ENCODE data around the gene DNM2.
A peak's percentile ranks its signal among the peaks of the same experiment; 100 is the strongest.
"Not testable (repeated sequence)": the region's sequence is repeated elsewhere in the genome, so short reads cannot be mapped to it uniquely, and the experiment has no call there.

Gene DNM2

DNA sequence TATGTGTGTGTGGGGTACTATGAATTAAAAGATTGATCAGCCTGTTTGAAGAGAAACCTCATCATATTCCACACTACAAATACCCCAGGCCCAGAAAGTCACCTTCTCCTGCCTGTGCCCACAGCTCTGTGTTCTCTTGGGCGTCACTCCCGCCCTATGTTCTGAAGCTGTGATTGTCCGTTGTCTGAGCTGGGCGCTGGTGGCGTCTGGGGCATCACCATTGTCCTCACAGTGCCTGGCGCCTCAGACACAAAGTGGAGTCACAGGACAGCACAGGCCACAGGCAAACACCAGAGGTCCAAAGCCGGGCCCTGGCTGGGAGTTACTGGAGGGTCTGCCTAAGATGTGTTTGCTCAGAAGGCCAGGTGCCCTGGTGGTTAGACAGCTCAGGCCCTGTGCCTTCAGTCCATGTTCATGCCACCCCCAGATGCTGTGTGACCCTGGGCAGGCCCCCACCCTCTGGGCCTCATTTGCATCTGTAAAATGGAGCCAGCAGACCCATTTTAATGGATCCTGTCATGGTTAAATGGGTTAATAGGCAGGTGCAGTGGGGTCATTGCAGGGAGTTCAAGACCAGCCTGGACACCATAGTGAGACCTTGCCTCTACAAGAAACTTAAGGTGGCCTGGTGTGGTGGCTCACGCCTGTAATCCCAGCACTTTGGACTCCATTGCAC is 34.5 kb downstream of the DNM2 start:
- DNase-seq (ENCODE audit: low spot score): peak; percentile 95

DNA sequence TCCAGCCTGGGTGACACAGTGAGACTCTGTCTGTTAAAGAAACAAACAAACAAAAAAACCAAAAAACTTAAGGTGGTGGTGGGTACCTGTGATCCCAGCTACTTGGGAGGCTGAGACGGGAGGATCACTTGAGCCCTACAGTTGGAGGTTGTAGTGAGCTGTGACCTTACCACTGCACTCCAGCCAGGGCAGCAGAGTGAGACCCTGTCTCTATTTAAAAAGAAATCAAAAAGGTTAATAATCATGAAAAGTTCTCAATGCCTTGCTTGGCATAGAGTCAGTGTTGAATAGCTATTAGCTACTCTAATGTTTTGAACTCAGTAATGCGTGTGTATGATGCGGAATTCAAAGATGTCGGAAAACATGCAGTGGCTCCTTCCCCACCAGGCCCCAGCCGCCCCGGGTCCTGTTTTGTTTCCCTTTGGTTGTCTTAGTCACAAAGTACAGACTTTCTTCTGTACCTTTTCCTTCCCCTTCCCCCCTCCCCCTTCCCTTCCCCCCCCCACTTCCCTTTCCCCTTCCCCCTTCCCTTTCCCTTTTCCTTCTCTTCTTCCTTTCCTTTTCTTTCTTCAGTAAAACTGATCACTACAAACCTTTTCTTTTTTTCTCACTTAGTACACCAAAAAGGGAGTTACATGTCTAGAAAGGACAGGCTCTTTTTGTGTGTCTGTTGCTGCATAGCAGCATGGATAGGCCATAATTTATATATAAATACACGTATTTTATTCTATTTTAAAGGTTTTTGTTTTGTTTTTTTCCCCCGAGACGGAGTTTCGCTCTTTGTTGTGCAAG is 35.2 kb downstream of the DNM2 start:
- no peak for DNase-seq (ENCODE audit: low spot score)

GRCh38 chr19:10756371-10756770 is 38.5 kb downstream of the DNM2 start:
- DNase-seq (ENCODE audit: low spot score): no peak

DNA sequence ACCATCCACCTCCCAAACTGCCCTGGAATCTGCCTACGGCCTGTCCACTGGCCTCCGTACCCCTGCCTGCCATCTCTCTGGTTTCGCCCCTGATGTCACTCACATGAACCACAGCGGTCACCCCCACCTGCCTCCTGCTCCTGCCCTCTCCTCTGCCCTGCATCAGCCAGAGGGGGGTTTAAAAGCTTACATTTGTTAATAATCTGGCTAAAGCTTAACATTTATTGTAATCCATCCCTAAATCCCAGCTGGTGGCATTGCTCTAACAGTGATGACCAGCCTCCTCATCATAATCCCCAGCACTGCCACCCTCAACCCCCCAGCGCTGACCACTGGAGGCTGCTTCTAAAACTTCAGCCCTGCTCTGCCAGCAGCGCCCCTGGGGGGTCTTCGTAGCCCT is 38.9 kb downstream of the DNM2 start:
- DNase-seq (ENCODE audit: low spot score): no peak

DNA sequence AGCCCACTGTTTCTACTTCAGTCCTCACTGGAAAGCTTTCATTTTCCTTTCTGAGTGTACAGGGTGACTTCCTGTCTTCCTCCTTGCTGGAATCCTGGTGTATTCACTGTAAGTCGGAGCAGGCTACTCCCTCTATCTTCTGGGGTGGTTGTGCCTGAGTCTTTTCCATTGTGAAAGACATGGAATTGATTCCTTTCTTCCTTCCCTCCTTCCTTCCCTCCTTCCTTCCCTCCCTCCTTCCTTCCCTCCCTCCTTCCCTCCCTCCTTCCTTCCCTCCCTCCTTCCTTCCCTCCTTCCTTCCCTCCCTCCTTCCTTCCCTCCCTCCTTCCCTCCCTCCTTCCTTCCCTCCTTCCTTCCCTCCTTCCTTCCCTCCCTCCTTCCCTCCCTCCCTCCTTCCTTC is 40.2 kb downstream of the DNM2 start:
- DNase-seq (ENCODE audit: low spot score): not testable (repeated sequence)

- DNase-seq (ENCODE audit: low spot score): no peak
Measured at GRCh38 chr19:10758978-10759377, 41.1 kb downstream of the DNM2 start.

DNA sequence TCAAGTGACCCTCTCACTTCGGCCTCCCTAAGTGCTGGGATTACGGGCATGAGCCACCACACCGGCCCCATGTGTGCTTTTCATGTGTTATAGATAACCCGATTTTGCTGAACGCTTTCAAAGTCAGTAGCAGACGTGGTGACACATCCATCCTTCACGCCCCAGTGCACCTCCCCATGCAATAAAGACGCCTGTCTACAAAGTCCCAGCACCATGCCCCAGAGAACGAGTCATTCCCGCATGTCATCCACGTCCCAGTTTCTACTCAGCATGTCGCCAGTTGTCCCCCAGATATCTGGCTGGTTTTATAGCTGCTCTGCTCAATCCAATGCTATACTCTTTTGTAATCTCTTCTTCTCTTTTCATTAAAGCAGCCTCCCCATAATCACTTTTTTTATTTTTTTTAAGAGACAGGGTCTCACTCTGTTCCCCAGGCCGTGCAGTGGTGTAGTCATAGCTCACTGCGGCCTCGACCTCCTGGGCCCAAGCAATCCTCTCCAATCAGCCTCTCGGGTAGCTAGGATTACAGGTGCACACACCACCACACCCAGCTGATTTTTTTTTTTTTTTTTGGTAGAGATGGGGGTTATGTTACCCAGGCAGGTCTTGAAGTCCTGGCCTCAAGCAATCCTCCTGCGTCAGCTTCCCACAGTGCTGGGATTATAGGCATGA is 42.5 kb downstream of the DNM2 start:
- DNase-seq (ENCODE audit: low spot score): no peak

- no peak for DNase-seq (ENCODE audit: low spot score)
Measured at GRCh38 chr19:10761443-10762250, 43.8 kb downstream of the DNM2 start.

- no peak for DNase-seq (ENCODE audit: low spot score)
Measured at GRCh38 chr19:10762656-10763055, 44.8 kb downstream of the DNM2 start.

- no peak for DNase-seq (ENCODE audit: low spot score)
Measured at GRCh38 chr19:10763411-10763810, 45.5 kb downstream of the DNM2 start.

DNA sequence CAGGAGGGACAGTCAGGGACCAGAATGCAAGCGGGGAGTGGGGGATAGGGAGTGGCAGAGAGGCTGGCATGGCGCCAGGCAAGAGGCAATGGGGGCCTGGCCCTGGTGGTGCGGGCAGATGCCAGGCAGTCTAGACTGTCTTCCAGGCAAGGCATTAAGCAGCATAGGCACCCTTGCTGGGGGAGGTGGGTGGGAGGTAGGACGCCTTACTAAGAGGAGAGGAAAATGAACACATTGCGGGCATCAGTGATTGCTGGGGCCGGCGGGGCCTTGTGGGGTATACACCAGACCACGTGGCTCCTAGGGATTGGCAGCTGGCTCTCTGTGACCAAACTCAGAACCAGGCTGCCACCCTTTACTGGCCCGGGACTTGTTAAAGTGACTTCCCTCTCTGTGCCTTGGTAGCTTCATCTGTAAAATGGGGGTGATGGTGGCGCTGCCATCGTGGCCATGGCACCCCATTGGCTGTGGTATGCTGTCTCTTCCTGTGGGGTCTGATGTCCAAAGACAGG is 46.0 kb downstream of the DNM2 start:
- DNase-seq (ENCODE audit: low spot score): no peak

DNA sequence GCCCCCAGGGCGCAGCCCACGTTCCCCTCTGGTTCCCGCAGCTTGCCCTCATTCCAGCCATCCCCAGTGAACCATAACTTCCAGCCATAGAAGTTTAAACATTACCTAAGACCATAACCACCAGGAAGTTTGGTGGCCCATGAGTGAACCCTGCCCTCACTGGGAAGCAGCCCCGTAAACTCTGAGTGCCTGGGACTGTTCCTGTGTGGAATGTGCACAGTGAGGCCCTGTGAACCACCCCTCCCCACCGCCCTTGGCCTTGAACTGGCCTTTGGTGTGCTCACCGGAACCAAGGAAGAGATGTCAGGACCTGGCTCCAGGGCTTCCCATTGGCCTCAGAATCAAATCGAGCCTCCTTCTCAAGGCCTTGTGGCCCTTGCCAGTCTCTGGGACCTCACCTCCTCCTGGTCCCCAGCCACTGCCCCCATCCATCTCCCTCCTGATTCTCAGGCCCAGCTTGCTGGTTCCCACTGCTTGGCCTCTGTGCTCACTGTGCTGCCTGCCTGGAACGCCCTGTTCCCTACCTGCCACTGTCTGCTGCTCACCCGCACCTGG is 46.5 kb downstream of the DNM2 start:
- no peak for DNase-seq (ENCODE audit: low spot score)

GRCh38 chr19:10766049-10766623 is 48.3 kb downstream of the DNM2 start:
- no peak for DNase-seq (ENCODE audit: low spot score)

- DNase-seq (ENCODE audit: low spot score): peak; percentile 62
Measured at GRCh38 chr19:10766671-10767201, 48.9 kb downstream of the DNM2 start.

DNA sequence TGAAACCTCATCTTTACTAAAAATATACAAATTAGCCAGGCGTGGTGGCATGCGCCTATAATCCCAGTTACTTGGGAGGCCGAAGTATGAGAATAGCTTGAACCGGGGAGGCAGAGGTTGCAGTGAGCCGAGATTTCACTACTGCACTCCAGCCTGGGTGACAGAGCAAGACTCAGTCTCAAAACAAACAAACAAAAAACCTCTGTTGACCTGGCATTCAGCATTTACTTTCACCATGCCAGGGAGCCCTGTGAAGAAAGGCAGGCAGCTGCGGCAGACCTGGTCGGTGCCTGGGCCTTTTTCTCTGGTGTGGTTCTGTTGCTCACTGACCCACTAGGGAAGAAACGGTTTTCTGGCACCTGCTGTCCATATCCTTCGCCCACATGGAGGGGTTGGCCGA is 49.8 kb downstream of the DNM2 start:
- no peak for DNase-seq (ENCODE audit: low spot score)

GRCh38 chr19:10768369-10768768 is 50.5 kb downstream of the DNM2 start:
- no peak for DNase-seq (ENCODE audit: low spot score)

DNA sequence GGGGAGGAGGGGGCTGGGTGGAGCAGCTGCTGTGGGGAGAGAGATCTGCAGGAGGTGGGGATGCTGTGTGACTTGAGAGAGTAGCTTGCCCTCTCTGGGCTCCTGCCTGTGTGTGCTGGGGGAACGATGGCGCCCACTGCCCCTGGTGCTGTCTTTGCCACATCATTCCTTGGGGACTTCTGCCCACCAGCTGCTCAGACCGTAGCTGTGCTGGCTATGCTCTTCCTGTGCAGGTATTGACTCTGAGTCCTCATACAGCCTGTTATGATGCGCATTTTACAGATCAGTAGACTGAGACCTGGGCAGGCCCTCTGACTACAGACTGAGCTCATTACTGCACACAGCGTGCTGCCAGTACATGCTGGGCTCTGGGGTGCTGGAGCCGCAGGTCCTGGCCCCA is 51.1 kb downstream of the DNM2 start:
- no peak for DNase-seq (ENCODE audit: low spot score)

DNA sequence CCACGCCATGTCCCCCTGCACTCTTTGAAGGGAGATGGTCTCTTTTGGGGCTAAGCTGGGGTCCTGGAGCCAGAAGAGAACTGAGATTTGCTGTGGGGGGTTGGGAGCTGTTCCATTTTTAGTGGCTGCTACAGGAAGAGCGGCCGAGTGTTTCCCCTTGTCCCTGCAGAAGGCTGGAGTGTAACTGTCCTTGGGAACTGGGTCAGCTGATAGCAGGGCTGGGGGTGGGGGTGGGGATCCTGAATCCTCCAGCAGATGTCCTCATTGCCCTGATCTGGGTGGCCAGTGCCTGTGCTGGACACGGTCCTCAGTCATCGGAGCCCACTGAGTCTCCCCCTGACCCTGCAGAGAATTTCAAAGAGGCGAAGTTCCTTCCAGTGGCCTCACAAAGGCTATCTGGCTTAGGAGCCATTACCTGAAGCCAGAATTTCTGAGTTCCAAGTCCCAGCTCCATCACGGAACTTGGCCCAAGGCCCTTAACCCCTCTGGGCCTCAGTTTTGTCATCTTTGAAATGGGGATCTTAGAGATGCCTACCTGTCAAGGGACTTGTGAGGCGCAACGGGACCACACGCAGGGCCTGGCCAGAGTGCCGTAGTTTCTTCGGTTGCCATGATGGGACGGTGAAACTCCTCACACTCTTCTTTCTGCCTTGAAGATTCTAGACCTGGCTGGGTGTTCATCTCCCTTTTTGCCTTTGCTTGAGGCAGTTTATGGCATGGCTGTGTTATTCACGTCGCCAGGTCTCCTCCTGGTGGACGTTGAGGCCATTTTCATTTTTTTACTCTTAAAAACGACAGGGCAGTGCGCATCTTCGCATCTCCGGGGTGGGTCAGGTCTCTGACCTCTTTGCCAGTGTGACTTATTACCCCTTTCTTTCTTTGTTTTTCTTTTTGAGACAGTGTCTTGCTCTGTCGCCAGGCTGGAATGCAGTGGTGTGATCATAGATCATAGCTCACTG is 51.9 kb downstream of the DNM2 start:
- DNase-seq (ENCODE audit: low spot score): peak; percentile 86

- no peak for DNase-seq (ENCODE audit: low spot score)
Measured at GRCh38 chr19:10773969-10774368, 56.1 kb downstream of the DNM2 start.

- DNase-seq (ENCODE audit: low spot score): no peak
Measured at GRCh38 chr19:10774893-10775292, 57.0 kb downstream of the DNM2 start.

Data from Ammon's horn (tissue), 1 donor.